ENCODE data around the gene MED26. TPM values are rescaled to one million over a fixed set of nuclear protein-coding genes. Genes with fewer than 3 reads are reported as not detected.

Gene MED26
- total and polyA plus RNA-seq, 10 of the 15 experiments (the other 5 are each of a cell fraction or from before 2014, with no cell fraction given): 1.1 to 21.4 (median 9.7) TPM

- intact Hi-C loops (cut with micrococcal nuclease; ENCODE audit: unreplicated experiment): loop anchor here (2.0 to 5.0 kb wide), 2 partner anchors 34 to 75 kb away; partner anchors contain the start of gene MED26
- DNase-seq (ENCODE audit: low read depth, low spot score) (no peak), FAIRE-seq (no peak), ATAC-seq (peak; percentile 30)
- H3K4me2 ChIP-seq (ENCODE audit: control insufficient read depth, insufficient read depth): peak overlapping the region; percentile 79
- H3K9me3 ChIP-seq (replicated peaks; ENCODE audit: control insufficient read depth, insufficient read depth, low read length): no peaks in the 10 kb centered on the region
- CTCF ChIA-PET: interaction anchor here (0.7 to 1.9 kb wide), 3 partner anchors 37 to 114 kb away, joined by 3 to 7 read pairs (median 3); no protein-coding TSS in a partner anchor
- POLR2A ChIA-PET: interaction anchor here (0.6 to 4.9 kb wide), 11 partner anchors 10 to 175 kb away, joined by 3 to 64 read pairs (median 5); partner anchors contain the start of genes C19orf44, CALR3, MED26 and SLC35E1
- H3K27ac ChIP-seq (ENCODE audit: control insufficient read depth, insufficient read depth): peak overlapping the region; percentile 75
- peak overlapping the region; percentile 96 for H3K4me3 ChIP-seq
- SMC1A ChIA-PET (ENCODE audit: uncharacterized antibody, unreplicated experiment): interaction anchor here (0.5 to 3.9 kb wide), 8 partner anchors 12 to 175 kb away, joined by 3 to 21 read pairs (median 3); partner anchors contain the start of gene NWD1
- H3K9ac ChIP-seq (ENCODE audit: control insufficient read depth, insufficient read depth, low read length): peak overlapping the region; percentile 87
- peaks cover 60% of the 10 kb centered on the region for H3K79me2 ChIP-seq (ENCODE audit: control insufficient read depth, insufficient read depth, low read length)
- in situ Hi-C loops (cut with MboI): no loop called here
- peaks cover 13% of the 10 kb centered on the region for H4K20me1 ChIP-seq (ENCODE audit: control insufficient read depth, insufficient read depth)
- peak overlapping the region; percentile 38; the same call in 1 of the 2 replicates for H2AFZ ChIP-seq (ENCODE audit: control insufficient read depth, low read depth, low read length)
- H3K27me3 ChIP-seq (replicated peaks in 1 of 2; ENCODE audit: control insufficient read depth in 2 of 2, insufficient read depth in 2 of 2, low read length in 1 of 2): no peaks in the 10 kb centered on the region
- RAD21 ChIA-PET (ENCODE audit: unreplicated experiment): interaction anchor here (0.6 to 3.3 kb wide), 8 partner anchors 37 to 138 kb away, joined by 3 to 22 read pairs (median 4); partner anchors contain the start of gene SLC35E1
- BruUV-seq (replicated peaks): no TSS peak
- WGBS (ENCODE audit: insufficient coverage, insufficient replicate concordance, low lambda C conversion rate, missing lambda C conversion rate): 4% methylated on average over 14 of the region's 31 CpGs
- peaks cover 17% of the 10 kb centered on the region for H3K4me1 ChIP-seq (ENCODE audit: control insufficient read depth, insufficient read depth, low read length)
- H3K36me3 ChIP-seq (ENCODE audit: control insufficient read depth in 2 of 2, insufficient read depth in 2 of 2, low read length in 1 of 2): peaks cover 4 to 19% of the 10 kb centered on the region in 2 experiments; a peak in 3 of 4 replicates
- no peak for TF ChIP-seq ZNF384 (IDR thresholded peaks at IDR 0.05; ENCODE audit: borderline replicate concordance, low read depth, low read length)
- peak; percentile 47; the same call in 1 of the 2 replicates for TF ChIP-seq PAX5 (IDR thresholded peaks at IDR 0.05; ENCODE audit: borderline replicate concordance, low read depth, low read length)
- TF ChIP-seq ELK1 (IDR thresholded peaks at IDR 0.05; ENCODE audit: low read depth, low read length): no peak
- TF ChIP-seq CHD2 (IDR thresholded peaks at IDR 0.05; ENCODE audit: borderline replicate concordance, low read depth, low read length): peak; percentile 81
- TF ChIP-seq RUNX3 (IDR thresholded peaks at IDR 0.05; ENCODE audit: low read length): peak; percentile 85
- 0 out of 2 replicates have a peak, but pooled peaks have one; percentile 10 for TF ChIP-seq MAX (IDR thresholded peaks at IDR 0.05; ENCODE audit: low read depth, low read length)
- peak; percentile 84 for TF ChIP-seq TCF12 (IDR thresholded peaks at IDR 0.05; ENCODE audit: low read depth, low read length)
- TF ChIP-seq E2F4 (IDR thresholded peaks at IDR 0.05; ENCODE audit: low read depth, low read length): no peak
- peak; percentile 44; the same call in 1 of the 2 replicates for TF ChIP-seq MTA2 (IDR thresholded peaks at IDR 0.05; ENCODE audit: low read depth)
- TF ChIP-seq ZNF217 (IDR thresholded peaks at IDR 0.05): no peak
- no peak for TF ChIP-seq ZNF622 (IDR thresholded peaks at IDR 0.05)
- TF ChIP-seq ZSCAN29 (IDR thresholded peaks at IDR 0.05): peak; percentile 93
- peak; percentile 9 for TF ChIP-seq SP1 (IDR thresholded peaks at IDR 0.05; ENCODE audit: low read depth, low read length)
- 0 out of 2 replicates have a peak, but pooled peaks have one; percentile 23 for TF ChIP-seq BACH1 (IDR thresholded peaks at IDR 0.05; ENCODE audit: borderline replicate concordance)
- TF ChIP-seq CREM (IDR thresholded peaks at IDR 0.05; ENCODE audit: low read depth): peak; percentile 43; the same call in 1 of the 2 replicates
- peak; percentile 60 for TF ChIP-seq GATAD2B (conservative IDR thresholded peaks at IDR 0.05; ENCODE audit: low read depth)
- no peak for TF ChIP-seq CUX1 (IDR thresholded peaks at IDR 0.05; ENCODE audit: insufficient replicate concordance, low read depth, low read length)
Observed at GRCh38 chr19:16661480-16662034, 33.6 kb upstream of the MED26 start.

Measured in GM12878 (cell line).